ENCODE results near the gene KIAA1328.

Gene KIAA1328

GRCh38 chr18:36831139-36831538, 2.2 kb downstream of the KIAA1328 start:
- TF ChIP-seq CTCF (conservative IDR thresholded peaks at IDR 0.05; ENCODE audit: low read length) = no peak

GRCh38 chr18:36833120-36833519, 4.2 kb downstream of the KIAA1328 start:
- no peak for TF ChIP-seq CTCF (conservative IDR thresholded peaks at IDR 0.05; ENCODE audit: low read length)
- H3K4me3 ChIP-seq (ENCODE audit: low read length) = no peak overlapping the region
- no peak for DNase-seq (ENCODE audit: low read depth)

More at GRCh38 chr18:36831139-36831538, 2.2 kb downstream of the KIAA1328 start:
- no peak overlapping the region for H3K4me3 ChIP-seq (ENCODE audit: low read length)
- peak; percentile 16 for DNase-seq (ENCODE audit: low read depth)

GRCh38 chr18:36835927-36836326, 7.0 kb downstream of the KIAA1328 start:
- no peak overlapping the region for H3K4me3 ChIP-seq (ENCODE audit: low read length)
- DNase-seq (ENCODE audit: low read depth) = no peak
- no peak for TF ChIP-seq CTCF (conservative IDR thresholded peaks at IDR 0.05; ENCODE audit: low read length)

GRCh38 chr18:36839835-36840234, 10.9 kb downstream of the KIAA1328 start:
- DNase-seq (ENCODE audit: low read depth) = no peak
- TF ChIP-seq CTCF (conservative IDR thresholded peaks at IDR 0.05; ENCODE audit: low read length) = no peak
- H3K4me3 ChIP-seq (ENCODE audit: low read length) = no peak overlapping the region

- DNase-seq (ENCODE audit: low read depth) = no peak
- no peak overlapping the region for H3K4me3 ChIP-seq (ENCODE audit: low read length)
- no peak for TF ChIP-seq CTCF (conservative IDR thresholded peaks at IDR 0.05; ENCODE audit: low read length)
These were observed 14.3 kb downstream of the KIAA1328 start for GRCh38 chr18:36843199-36843598.

GRCh38 chr18:36843784-36844183, 14.9 kb downstream of the KIAA1328 start:
- TF ChIP-seq CTCF (conservative IDR thresholded peaks at IDR 0.05; ENCODE audit: low read length) = no peak
- no peak overlapping the region for H3K4me3 ChIP-seq (ENCODE audit: low read length)
- no peak for DNase-seq (ENCODE audit: low read depth)

- DNase-seq (ENCODE audit: low read depth) = no peak
- no peak overlapping the region for H3K4me3 ChIP-seq (ENCODE audit: low read length)
- TF ChIP-seq CTCF (conservative IDR thresholded peaks at IDR 0.05; ENCODE audit: low read length) = no peak
These were observed 19.7 kb downstream of the KIAA1328 start for GRCh38 chr18:36848609-36849008.

Measured in AG10803 (cell line).